NCI-H2081 treated with DMSO at 0.1 percent for 48 hours (cell line): Measurements from ENCODE around the gene CPT2.

ENCODE experiments used
- DNase-seq: peaks from one replicate; lab custom pipeline; 2025; lab: John Stamatoyannopoulos, UW

CPT2 gene

DNA sequence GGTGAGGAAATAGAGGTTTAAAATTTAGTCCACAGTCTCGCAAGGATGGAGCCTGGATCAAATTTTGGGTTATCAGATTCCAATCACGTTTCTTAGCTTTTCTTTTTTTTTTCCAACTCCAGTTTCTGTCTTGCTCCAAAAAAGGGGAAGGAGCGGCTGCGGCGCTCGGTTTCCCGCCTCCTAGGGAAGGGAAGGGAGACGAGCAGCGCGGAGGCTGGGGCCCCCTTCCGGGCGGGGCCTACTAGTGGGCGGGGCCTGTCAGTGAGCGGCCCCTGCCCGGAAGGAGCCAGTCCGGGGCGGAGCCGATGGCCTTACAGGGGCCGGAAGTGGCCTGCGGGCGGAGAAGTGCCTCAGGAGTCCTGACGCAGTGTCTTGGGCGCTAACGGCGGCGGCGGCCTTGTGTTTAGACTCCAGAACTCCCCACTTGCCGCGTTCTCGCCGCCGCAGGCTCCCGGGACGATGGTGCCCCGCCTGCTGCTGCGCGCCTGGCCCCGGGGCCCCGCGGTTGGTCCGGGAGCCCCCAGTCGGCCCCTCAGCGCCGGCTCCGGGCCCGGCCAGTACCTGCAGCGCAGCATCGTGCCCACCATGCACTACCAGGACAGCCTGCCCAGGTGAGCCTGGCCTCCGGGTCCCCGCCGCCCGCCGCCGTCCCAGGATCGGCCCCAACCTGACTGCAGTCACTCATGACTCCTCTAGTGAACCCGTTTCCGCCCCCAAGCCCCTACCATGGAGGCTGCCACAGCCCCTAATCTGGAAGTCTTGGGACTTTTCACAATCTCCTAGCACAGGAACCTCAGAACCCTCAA is at the start of gene CPT2:
Gene CPT2, plus strand, starts transcription at position 340 of the 806 bp plus-strand sequence. Its CDS starts 120 bp downstream, at position 460.
- peak; percentile 76 for DNase-seq

DNA sequence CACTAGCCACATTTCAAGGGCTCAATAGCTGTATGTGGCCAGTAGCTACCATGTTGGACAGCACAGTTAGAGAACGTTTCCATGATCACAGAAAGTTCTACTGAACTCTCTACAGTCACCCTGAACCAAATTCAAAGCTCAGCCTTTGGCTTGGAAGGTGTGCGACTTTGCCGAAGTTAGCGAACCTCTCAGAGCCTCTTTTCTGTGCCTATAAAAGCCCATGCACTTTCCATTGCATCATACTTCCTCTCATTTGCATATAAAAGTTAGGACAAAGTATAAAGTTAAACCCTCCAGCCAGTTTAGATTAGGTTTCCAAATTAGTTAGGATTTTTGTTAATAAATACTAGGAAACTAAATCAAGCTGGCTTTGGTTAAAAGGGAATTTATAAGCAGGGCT is 49.5 kb upstream of the CPT2 start:
- DNase-seq = no peak

DNA sequence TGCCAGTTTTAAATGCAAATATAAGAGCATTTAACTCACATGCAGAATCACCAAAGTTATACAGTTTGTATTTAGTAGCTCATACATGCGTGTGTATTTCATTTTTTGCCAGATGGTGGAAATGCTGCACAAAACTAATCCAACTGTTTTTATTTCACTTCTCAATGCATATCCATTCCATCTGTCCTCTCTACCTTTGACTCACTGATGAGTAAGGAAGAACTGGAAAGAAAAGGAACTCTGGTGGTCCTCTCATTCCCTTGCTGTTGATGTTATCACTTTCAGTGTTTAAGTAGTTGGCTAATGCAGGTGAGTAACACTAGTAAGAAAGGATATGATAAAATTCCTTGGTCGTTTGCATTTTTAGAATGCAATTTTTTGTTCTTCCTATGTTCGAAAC is 48.5 kb upstream of the CPT2 start:
- no peak for DNase-seq

DNA sequence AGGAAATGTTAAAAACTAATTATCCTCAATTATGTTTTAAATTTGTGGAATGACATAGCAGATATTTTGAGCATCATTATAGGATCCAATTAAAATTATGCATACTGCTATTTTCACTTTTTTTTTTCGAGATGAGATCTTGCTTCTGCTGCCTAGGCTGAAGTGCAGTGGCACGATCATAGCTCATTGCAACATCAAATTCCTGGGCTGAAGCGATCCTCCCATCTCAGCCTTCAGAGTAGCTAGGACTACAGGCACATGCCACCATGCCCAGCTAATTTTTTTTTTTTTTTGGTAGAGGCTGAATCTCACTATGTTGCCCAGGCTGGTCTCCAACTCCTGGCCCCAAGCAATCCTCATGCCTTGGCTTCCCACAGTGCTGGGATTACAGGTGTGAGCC is 42.9 kb upstream of the CPT2 start:
- no peak for DNase-seq

DNA sequence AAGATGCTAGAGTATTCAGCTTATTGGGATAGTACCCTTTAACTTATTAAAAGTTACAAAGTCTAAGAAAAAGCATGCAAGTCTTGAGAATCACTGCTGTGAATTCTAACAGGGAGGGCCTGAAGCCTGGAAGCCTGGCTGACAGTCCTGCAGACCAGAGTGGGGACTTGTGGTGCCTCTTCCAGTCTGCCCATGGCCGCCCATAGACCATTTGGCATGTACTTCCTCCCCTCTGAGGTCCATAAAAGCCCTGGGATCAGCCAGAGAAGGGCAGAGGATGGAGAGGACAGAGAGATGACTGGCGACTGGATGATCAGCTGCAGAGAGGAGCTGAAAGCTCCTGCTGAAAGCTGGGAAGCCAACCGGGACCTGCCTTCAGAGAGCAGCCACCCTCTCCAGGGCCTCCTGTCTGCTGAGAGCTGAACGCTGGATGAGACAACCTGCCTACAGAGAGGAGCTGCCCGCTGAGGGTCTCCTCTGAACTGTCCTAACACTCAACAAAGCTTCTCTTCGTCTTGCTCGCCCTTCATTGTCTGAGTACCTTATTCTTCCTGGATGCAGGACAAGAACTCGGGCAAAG is 41.7 kb upstream of the CPT2 start:
- DNase-seq = no peak

DNA sequence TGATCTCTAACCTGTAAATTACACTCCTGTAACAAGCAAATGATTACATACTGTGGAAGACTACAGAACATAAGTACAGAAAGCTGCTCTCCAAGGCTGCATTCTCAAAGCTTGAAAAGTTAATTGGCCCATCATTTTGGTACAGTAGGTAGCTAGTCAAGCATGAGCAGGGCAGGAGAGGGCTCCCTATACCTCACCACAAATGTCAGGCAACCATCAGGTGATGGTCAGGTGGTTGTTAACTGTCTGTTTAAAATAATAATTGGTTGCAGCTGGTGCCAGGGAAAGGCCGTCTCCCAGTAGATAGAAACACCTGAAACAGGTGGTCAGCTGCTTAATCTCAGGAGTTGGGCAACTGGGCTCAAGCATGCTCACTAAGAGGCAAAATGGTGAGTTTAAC is 41.1 kb upstream of the CPT2 start:
- DNase-seq = no peak

DNA sequence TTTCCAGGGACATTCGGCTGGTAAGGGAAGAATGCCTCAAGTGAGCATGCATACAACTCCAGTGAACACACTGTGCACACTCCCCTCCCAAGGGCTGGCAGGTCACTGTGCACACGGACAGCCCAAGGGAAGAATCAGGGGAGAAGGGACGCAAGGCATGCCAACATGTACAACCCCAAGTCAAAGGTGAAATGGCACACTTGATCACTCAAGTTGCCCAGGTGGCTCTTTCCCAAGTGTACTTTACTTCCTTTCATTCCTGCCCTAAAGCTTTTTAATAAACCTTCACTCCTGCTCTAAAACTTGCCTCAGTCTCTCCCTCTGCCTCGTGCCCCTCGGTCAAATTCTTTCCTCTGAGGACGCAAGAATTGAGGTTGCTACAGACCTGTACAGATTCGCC is 40.7 kb upstream of the CPT2 start:
- DNase-seq = no peak

DNA sequence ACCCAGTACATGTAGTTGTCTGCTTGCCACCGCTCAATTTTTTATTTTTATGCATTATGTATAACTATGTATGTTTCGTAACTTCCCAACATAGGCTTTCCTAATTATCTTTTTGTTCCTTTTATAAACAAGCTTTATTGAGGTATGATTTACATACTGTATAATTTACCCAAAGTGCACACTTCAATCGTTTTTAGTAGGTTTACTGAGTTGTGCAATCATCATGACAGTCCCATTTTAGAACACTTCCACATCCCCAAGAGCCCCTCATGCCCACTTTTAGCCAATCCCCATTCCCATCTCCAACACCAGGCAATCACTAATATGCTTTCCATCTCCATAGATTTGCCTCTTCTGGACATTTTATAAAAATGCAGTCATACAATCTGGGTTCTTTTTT is 39.8 kb upstream of the CPT2 start:
- no peak for DNase-seq

DNA sequence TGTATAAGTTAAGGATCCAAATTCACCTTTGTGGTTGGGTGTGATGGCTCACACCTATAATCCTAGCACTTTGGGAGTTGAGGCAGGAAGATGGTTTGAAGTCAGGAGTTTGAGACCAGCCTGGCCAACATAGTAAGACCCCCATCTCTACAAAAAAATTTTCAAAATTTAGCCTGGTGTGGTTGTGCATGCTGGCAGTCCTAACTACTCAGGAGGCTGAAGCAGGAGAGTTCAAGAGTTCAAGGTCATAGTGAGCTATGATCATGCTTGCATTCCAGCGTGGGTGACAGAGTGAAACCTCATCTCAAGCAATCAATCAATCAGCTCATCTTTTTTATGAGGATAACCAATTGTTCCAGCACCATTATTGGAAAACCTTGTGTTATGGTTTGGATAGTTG is 37.7 kb upstream of the CPT2 start:
- DNase-seq = no peak

DNA sequence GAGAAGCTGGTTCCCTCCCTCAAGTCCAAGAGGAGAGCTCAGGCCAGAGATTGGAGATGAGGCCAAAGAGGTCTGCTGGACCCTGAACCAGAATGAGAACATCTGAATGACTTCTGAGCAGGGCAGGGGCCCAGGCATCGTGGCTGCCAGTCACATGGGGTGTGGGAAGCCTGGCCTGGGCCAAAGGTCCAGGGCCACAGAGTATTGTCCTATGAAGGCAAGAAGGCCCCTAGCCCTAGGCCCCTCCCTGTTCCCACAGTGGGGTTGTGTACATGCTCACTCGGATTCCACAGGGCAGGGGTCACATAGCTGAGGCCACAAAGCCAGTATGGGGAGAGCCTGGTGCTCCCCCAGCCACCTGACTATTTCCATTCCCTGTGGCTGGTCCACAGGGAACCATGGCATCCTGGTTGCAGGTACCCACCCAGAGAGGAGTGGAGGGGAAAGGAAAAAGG is 35.7 kb upstream of the CPT2 start:
- no peak for DNase-seq

DNA sequence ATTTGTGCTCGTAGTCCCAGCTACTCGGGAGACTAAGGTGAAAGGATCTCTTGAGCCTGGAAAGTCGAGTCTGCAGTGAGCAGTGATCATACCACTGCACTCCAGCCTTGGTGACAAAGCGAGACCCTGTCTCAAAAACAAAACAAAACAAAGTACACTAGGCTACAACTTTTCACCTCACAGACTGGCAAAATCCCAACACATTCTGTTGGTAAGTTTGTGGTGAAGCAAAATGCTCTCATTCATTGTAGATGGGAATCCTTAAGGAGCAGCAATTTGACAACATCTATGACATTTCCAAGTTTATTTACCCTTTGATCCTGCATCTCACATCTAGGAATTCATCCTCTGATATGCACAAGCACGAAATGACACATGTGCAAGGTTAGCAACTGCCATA is 34.0 kb upstream of the CPT2 start:
- no peak for DNase-seq

DNA sequence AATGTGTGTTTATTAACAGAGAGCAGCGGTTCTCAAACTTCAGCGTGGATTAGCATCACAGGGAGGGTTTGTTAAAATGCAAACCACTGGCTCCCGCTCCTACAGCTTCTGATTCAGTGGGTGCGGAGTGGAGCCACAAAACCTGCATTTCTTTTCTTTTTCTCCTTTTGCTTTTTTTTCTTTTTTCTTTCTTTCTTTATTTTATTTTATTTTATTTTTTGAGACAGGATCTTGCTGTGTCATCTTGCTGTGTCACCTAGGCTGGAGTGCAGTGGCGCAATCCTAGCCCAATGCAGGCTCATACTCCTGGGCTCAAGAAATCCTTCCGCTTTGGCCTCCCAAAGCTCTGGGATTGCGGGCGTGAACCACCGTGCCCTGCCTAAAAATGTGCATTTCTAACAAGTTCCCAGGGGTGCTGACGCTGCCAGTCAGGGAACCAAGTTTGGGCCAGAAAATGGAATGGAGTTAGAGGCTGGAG is 33.3 kb upstream of the CPT2 start:
- DNase-seq = no peak

DNA sequence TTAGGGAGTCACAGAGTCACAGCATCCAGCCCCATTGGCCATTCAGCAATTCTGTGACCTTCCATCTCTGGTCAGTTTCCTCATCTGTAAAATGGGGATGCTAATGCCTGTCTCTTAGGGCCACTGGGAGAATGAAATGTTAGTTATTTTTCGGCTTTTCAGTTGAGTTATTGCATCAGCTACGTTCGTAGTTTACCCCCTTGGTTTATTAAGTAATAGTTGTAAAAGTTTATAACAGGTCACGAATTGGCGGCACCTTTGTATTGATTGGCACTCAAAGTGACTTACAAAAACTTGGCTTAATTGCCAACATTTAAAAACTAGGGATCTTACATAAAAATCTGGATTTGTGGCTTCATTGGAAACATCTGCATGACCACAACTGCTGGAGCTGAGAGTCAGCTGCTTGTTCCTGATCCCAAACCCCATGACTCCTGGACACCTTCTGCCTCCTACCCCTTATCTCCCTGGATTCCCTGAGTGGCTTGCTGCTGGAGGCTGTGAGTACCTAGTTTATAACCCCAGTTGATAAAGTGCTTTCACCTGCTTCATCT is 31.1 kb upstream of the CPT2 start:
- no peak for DNase-seq

DNA sequence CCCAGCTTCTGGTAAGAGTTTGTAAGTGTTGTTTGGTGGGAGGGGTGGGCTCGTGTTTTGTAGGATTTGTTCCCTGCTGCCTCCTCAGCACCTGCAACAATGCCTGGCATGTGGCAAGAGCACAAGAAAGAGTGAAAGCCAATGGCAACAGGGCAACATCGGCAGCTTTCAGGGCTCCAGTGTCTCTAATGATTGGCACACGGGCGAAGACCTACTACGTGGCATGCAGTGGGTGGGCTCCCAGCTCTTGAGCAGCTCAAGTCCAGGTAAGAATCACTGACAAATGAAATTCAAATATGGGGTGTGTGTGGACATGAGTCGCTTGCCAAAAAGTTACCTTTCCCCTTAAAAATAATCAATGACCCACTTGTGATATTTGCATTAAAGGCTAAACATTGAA is 30.3 kb upstream of the CPT2 start:
- DNase-seq = no peak

DNA sequence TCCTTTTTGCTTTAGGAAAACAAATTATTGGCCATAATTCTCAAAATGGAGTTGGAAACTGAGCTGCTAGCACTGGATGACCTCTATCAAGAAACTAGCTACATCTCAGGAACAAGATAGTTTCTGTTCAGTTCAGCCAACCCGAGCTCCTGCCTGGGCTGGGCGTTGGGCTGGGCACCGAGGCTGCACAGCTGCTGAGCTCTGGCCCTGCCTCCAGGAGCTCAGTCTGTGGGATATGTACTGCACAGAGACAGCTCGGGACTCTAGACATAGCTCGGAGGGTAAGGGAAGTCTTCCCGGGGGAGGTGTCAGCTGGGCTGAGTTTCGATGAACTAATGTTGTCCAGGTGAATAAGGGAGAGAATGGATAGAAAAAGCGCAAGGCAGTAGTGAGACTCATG is 29.7 kb upstream of the CPT2 start:
- no peak for DNase-seq

DNA sequence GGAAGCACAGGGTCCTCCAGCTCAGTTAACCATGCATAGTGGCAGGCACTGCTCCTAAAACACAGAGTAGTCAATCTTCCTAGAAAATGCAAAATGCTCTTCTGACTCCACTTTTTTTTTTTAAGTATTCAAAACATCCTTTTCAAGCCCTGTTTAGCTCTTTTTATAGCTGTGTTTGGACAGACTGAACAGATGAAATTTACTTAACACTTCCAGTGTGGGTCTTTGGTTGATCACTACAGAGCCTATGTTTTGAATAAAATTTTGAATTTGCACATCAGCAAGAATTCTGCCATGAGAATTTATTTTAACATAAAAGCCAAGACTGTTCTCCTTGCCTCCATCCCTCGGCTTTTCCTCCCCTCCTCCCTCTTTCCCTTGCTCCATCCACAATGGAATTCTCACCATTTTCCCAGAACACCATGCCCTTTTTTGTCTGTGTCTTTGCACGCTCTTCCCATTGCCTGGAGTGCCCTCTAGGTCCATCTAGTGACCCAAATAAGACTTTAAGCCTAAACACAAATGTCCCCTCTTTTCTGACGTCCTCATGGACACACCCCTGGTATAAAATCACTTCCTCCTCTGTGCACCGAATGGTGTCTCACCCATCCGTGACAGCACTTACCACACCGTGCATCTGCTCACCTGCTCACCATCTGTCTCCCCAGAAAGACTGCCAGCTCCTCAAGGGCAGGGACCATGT is 24.0 kb upstream of the CPT2 start:
- DNase-seq = no peak

DNA sequence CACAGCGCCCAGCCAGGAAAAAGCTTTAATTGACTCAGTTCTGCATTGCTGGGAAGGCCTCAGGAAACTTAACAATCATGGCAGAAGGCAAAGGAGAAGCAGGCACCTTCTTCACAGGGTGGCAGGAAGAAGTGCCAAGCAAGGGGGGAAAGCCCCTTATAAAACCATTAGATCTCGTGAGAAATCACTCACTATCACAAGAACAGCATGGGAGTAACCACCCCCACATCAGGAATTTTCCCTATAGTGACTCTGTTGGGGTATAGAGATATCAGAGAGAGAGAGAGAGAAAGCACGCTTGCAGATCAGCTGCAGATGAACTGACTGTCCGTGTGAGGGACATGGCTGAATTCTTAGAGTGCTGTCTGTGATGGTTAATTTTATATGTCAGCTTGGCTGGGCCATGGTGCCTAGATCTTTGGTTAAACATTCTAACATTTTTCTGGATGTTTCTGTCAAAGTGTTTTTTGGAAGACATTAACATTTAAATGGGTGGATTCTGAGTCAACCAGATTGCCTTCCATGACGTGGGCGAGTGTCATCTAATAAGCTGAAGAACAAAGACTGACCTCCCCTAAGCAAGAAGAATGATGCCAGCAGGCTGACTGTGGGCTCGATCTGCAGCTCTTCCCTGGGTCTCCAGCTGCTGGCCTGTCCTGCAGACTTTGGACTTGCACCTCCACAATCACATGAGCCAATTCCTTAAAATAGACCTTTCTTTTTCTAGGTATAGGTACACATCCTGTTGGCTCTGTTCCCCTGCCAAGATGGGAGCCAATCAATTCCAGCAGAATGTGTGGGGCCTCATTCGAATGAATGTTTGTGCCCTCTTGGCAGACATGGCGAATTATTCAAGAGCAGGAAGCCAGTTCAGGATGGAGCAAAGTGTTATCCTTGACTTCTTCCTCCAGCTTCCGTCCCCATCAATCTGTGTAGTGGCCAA is 21.4 kb upstream of the CPT2 start:
- no peak for DNase-seq

DNA sequence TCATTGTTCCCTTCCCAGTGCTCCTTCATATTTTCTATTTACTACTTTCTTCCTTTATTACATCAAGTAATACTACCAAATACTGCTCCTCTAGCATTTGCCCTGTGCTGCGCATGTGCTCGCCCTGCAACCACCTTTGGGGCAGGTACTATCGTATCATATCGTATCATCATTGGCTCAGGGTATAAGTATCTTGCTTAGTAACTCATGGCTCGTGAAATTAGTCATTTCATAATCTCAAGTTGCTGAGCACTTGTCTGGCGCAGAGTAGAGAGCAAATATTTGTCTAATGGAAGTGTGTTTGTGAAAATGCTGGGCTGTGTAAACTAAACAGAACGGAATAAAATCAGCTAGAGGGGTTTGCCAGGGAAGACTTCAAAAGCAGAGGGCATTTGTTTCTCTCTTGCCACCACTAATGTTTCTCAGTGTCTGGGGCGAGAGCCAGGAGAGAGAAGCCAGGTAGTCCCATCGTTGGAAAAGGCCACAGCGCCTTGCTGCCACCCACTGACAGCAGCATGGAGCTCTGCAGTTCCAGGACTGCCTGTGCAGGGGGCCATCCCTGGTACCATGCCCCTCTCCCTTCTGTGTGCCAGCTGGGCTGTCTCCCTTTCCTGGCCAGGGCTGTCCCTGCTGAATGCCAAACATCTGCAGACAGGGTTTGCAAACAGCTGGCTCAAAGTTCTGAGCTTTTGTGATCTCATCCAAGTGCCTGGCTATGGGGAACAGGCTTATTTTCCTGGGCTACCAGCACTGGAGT is 20.0 kb upstream of the CPT2 start:
- no peak for DNase-seq

DNA sequence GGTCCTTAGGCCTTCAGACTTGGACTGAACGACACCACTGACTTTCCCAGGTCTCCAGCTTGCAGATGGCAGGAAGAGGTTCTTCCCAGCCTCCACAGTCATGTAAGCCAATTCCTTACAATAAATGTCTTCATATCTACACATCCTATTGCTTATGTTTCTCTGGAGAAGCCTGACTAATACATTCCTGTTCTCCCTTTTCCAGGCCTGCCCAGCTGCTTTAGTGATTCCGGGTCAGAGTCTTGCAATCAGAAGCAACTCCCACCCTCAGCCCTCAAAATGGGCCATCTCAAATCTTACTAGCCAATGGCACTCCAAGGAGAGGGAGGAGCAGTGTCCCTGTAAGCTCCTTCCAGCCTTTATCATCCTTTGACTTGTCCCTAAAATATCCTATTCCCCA is 16.4 kb upstream of the CPT2 start:
- DNase-seq = no peak

DNA sequence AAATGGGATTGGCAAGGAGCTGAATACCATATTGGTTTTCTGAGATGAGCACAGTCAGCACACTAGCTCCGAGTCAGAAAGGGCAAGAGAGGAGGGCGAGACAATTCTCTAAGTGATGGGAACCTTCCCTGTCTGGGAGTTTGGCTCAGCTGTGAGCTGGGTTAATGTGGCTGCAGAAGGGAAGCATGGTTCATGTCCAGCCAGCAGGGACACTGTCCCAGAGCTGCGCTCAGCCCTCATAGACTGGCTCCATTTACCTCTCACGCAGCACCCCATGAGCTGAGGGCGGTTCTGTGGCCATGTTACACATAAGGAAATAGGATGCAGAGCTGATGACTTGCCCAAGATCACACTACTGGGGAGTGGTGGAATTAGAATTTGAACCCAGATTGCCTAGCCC is 15.7 kb upstream of the CPT2 start:
- DNase-seq = no peak

DNA sequence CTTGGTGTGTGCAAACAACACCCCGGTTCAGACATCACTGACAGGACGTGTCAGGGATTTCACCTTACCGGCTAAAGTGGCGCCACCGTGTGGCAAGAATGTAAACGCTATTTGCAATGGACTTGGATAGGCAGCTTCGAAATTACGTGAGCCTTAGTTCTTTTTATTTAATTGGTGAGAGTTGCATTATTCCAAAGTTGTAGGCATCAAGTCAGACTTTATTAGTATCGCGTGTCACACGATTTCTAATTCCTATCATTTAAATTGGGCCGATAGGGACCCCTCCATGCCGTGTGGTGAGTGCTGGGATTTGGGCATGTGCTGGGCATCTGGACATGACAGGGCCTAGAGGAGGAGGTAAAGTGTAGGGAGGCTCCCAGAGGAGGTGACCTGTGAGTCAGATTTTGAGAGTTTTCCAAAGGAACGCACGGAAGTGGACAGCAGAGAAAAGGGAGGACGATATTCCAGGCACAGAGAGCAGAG is 14.5 kb upstream of the CPT2 start:
- peak; percentile 69 for DNase-seq
